NCI-H460 (cell line): ENCODE results near the gene KIF26B. TPM values are rescaled to one million over a fixed set of nuclear protein-coding genes. Genes with fewer than 3 reads are reported as not detected.

Experiments used
- DNase-seq: peaks from one replicate; pipeline ENCODE4 v3.0.0-alpha.2; 2016; ENCODE audit warnings: low read depth; ENCODE audit errors: extremely low read depth
- small RNA-seq, 2 experiments: library from RNA; depleted of rRNA; stranded (forward); fragments of <200 nt; gene quantifications; one replicate each; pipeline ENCODE3, GENCODE V24; 2014
- total RNA-seq: library from RNA; depleted of rRNA; stranded (reverse); fragments of >200 nt; shearing (Covaris generic); gene quantifications from 2 replicates; pipeline ENCODE4 v1.2.3, GENCODE V29; 2014

KIF26B gene
- total RNA-seq, 1 experiment from 2014 or later = 0.07 TPM

GRCh38 chr1:245753807-245754206 is 599.0 kb downstream of the KIF26B start:
- DNase-seq = no peak

DNA sequence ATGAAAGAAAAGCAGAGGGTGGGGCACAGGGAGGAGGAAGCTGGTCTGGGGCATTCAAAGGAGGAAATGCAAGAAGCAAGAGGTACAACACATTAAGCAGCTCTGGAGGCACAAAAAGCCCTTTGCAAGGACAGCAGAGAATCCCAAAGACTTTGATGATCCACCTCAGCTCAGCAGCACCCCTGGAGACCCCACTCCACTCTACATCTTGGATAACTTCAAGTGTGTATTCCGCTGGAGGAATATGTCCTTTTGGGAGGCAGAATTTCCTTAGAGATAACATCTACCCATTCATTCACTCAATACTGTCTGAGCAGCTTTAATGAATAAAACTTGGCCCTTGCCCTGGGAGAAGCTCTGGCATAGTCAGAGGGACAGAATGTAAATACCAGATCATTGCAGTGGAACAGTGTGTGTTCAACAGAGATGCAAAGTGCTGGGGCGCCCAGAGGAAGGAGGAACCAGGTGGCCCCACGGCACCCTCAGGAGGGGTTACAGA is 599.7 kb downstream of the KIF26B start:
- DNase-seq = no peak

Small RNA genes lying within 50 kb of the gene (small RNA-seq; reads per million reads assigned to genes)
- gene DNAJC19P8 (0 reads per million in 2 experiments), gene RNU1-132P (0 to 0.29 reads per million in 2 experiments)
